Right lobe of liver (tissue), 6 donors: ENCODE results near the gene BICD2. TPM values are rescaled to one million over a fixed set of nuclear protein-coding genes. Genes with fewer than 3 reads are reported as not detected.
"Not testable (repeated sequence)": the region's sequence is repeated elsewhere in the genome, so short reads cannot be mapped to it uniquely, and the experiment has no call there.

Experiments
- ATAC-seq, 4 donors: fragments of 200-7000 bp; cut with Tn5 transposase; one replicate each; pipeline ENCODE4 v1.9.1; 2020; ENCODE audit warnings: mild to moderate bottlenecking in 4 of 4, moderate library complexity in 4 of 4
- DNase-seq, 3 donors: peaks; one replicate each; pipeline ENCODE4 v3.0.0-alpha.2; 2020
- H3K27ac ChIP-seq, 3 donors: fragments of 200-600 bp; one replicate each; pipeline ENCODE4 v1.8.0; 2022
- H3K27me3 ChIP-seq, 2 donors: fragments of 200-600 bp; one replicate each; pipeline ENCODE4 v1.8.0; 2022
- H3K36me3 ChIP-seq, 4 donors: fragments of 200-600 bp; sonication (generic) in 1 of 4; one replicate each; pipeline versions ENCODE4 v1.5.1 to v1.8.0; 2017 to 2022; ENCODE audit warnings: control low read depth in 1 of 4
- H3K4me1 ChIP-seq, 4 donors: fragments of 200-600 bp; sonication (generic) in 1 of 4; one replicate each; pipeline versions ENCODE4 v1.5.1 to v1.8.0; 2017 to 2022; ENCODE audit warnings: control low read depth in 1 of 4
- H3K4me3 ChIP-seq, 3 donors: fragments of 200-600 bp; one replicate each; pipeline ENCODE4 v1.8.0; 2022
- H3K9me3 ChIP-seq, 4 donors: fragments of 200-600 bp; sonication (generic) in 1 of 4; one replicate each; pipeline versions ENCODE4 v1.5.1 to v1.8.0; 2017 to 2022; ENCODE audit warnings: control low read depth in 1 of 4
- CTCF ChIP-seq, 4 donors: fragments of 200-600 bp in 3 of 4; fragments of 450-650 bp in 1 of 4; IDR thresholded peaks; one replicate each; pipeline versions ENCODE4 v1.5.1 to v1.8.0; 2016 to 2022; ENCODE audit warnings: antibody characterized with exemption in 4 of 4, mild to moderate bottlenecking in 2 of 4
- POLR2A ChIP-seq: fragments of 450-650 bp; IDR thresholded peaks from one replicate; pipeline ENCODE4 v1.6.1; 2017; ENCODE audit warnings: antibody characterized with exemption, mild to moderate bottlenecking
- WGBS: methylation state at CpG from one replicate; pipeline ENCODE4 v1.1.6; 2018; ENCODE audit warnings: low coverage, low lambda C conversion rate; ENCODE audit not compliant: insufficient coverage; ENCODE audit errors: missing lambda C conversion rate; 5-methylcytosine and 5-hydroxymethylcytosine counted together
- intact Hi-C, 2 donors: fragments of 100-400 bp; cut with DNase I; formaldehyde crosslinking; loops; one replicate each; pipeline versions ENCODE4 v1.11.2 to v1.14.1; 2022
- total RNA-seq, 6 experiments: library from RNA; depleted of rRNA in 2 of 6; stranded (reverse); fragments of >200 nt in 2 of 6; fragmentation: NEBNext Ultra II Directional in 3 of 6; extraction: Animal tissue kit (Norgen Biotek cat#: 25700) in 3 of 6; gene quantifications; one replicate each; pipeline versions ENCODE4 v1.1.0 to v1.2.4, GENCODE V29; 2016 to 2023
- donor health status: DM: no; HTN: yes; CAD: no.
- donor health status: DM: no; HTN: no; CAD: no.
- donor health status: DM: no; HTN: no; CAD: no.
- donor health status: DM: no; HTN: yes; CAD: no.
- donor health status: DM: no; HTN: yes; CAD: no.

The BICD2 gene
- total RNA-seq, 6 experiments from 2014 or later: 6.3 to 14.9 (median 9.8) TPM

GRCh38 chr9:92807031-92807756 lies 42.6 kb upstream of the BICD2 start:
- WGBS: 11% methylated on average over 21 of the region's 44 CpGs
- no peak for DNase-seq
- no peaks in the 10 kb centered on the region for H3K9me3 ChIP-seq
- H3K4me3 ChIP-seq: no peak overlapping the region
- H3K36me3 ChIP-seq: no peaks in the 10 kb centered on the region
- peaks cover 25 to 49% of the 10 kb centered on the region in 2 donors for H3K27me3 ChIP-seq
- H3K4me1 ChIP-seq: peaks cover 0 to 17% (median 0%) of the 10 kb centered on the region in 4 donors
- TF ChIP-seq POLR2A (no peak), CTCF (IDR thresholded peaks at IDR 0.05) (no peak)
- no peak for ATAC-seq
- H3K27ac ChIP-seq: no peak overlapping the region
- intact Hi-C loops: no loop called here

- DNase-seq: no peak
- intact Hi-C loops: no loop called here
- no peak for ATAC-seq
These were observed 40.1 kb upstream of the BICD2 start for GRCh38 chr9:92804727-92805126.

GRCh38 chr9:92798358-92798757 lies 33.7 kb upstream of the BICD2 start:
- Histone ChIP-seq H3K27me3 (no peaks in the 10 kb centered on the region), H3K9me3 (no peaks in the 10 kb centered on the region), H3K36me3 (no peaks in the 10 kb centered on the region), H3K4me3 (no peak overlapping the region), H3K27ac (no peak overlapping the region), H3K4me1 (peaks cover 0 to 8% (median 3%) of the 10 kb centered on the region in 4 donors)
- intact Hi-C loops: no loop called here
- no peak for TF ChIP-seq CTCF (IDR thresholded peaks at IDR 0.05)
- TF ChIP-seq POLR2A: no peak
- no peak for DNase-seq
- no peak for ATAC-seq
- 82% methylated on average over 5 of the region's 11 CpGs for WGBS

More at GRCh38 chr9:92804727-92805126, 40.1 kb upstream of the BICD2 start:
- TF ChIP-seq CTCF (IDR thresholded peaks at IDR 0.05) (no peak), POLR2A (no peak)
- H3K9me3 ChIP-seq: no peaks in the 10 kb centered on the region
- H3K27me3 ChIP-seq: peaks cover 12 to 26% of the 10 kb centered on the region in 2 donors
- no peak overlapping the region for H3K4me3 ChIP-seq
- no peak overlapping the region for H3K27ac ChIP-seq
- H3K36me3 ChIP-seq: no peaks in the 10 kb centered on the region
- 76% methylated on average over 6 of the region's 6 CpGs for WGBS
- peaks cover 0 to 17% (median 0%) of the 10 kb centered on the region in 4 donors for H3K4me1 ChIP-seq

- H3K27ac ChIP-seq, DNase-seq, H3K4me3 ChIP-seq, H3K4me1 ChIP-seq, H3K27me3 ChIP-seq, intact Hi-C loops, H3K36me3 ChIP-seq, H3K9me3 ChIP-seq: not testable (repeated sequence)
- 33% methylated on average over 4 of the region's 9 CpGs for WGBS
- ATAC-seq: peak in 3 of 4 donors; percentile 14 to 52 (median 28)
These were observed 31.7 kb upstream of the BICD2 start for GRCh38 chr9:92796337-92796804.

GRCh38 chr9:92795598-92796336 lies 31.1 kb upstream of the BICD2 start:
- DNase-seq (no peak), ATAC-seq (no peak)
- Histone ChIP-seq H3K9me3 (no peaks in the 10 kb centered on the region), H3K27me3 (no peaks in the 10 kb centered on the region), H3K36me3 (no peaks in the 10 kb centered on the region), H3K4me1 (peaks cover 0 to 8% (median 3%) of the 10 kb centered on the region in 4 donors), H3K27ac (no peak overlapping the region), H3K4me3 (no peak overlapping the region)
- TF ChIP-seq CTCF (IDR thresholded peaks at IDR 0.05) (no peak), POLR2A (no peak)
- WGBS: 57% methylated on average over 9 of the region's 9 CpGs
- intact Hi-C loops: no loop called here
